Vagina (tissue), 2 donors: Measurements from ENCODE around the gene MOB3A. TPM values are rescaled to one million over a fixed set of nuclear protein-coding genes. Genes with fewer than 3 reads are reported as not detected.

Experiments
- DNase-seq, 2 donors: peaks; one replicate each; pipeline ENCODE4 v3.0.0-alpha.2; 2017; ENCODE audit errors: extremely low spot score in 2 of 2
- H3K27ac ChIP-seq: fragments of 200-600 bp; sonication (generic); one replicate; pipeline ENCODE4 v1.5.1; 2019
- H3K27me3 ChIP-seq: fragments of 200-600 bp; sonication (generic); one replicate; pipeline ENCODE4 v1.5.1; 2019
- H3K36me3 ChIP-seq, 2 donors: fragments of 200-600 bp; sonication (generic); one replicate each; pipeline ENCODE4 v1.5.1; 2017 to 2019
- H3K4me1 ChIP-seq: fragments of 200-600 bp; sonication (generic); one replicate; pipeline ENCODE4 v1.5.1; 2019
- H3K4me3 ChIP-seq, 2 donors: fragments of 200-600 bp; sonication (generic); 1 replicate in 1 of 2; 2 replicates in 1 of 2; pipeline ENCODE4 v1.5.1; 2016 to 2019
- H3K9me3 ChIP-seq: fragments of 200-600 bp; sonication (generic); one replicate; pipeline ENCODE4 v1.5.1; 2019
- CTCF ChIP-seq, 3 experiments: fragments of 450-650 bp in 2 of 3; fragments of 200-600 bp in 1 of 3; sonication (generic) in 1 of 3; IDR thresholded peaks; one replicate each; pipeline ENCODE4 v1.5.1; 2017 to 2019; ENCODE audit warnings: antibody characterized with exemption in 3 of 3, mild to moderate bottlenecking in 2 of 3, moderate library complexity in 2 of 3
- POLR2A ChIP-seq, 2 donors: fragments of 450-650 bp; IDR thresholded peaks; one replicate each; pipeline ENCODE4 v1.6.1; 2017; ENCODE audit warnings: antibody characterized with exemption in 2 of 2, mild to moderate bottlenecking in 2 of 2, moderate library complexity in 2 of 2
- POLR2AphosphoS5 ChIP-seq, 2 donors: sonication (generic); formaldehyde crosslinking; IDR thresholded peaks; one replicate each; pipeline ENCODE4 v1.9.0; 2017; ENCODE audit warnings: antibody characterized with exemption in 2 of 2, mild to moderate bottlenecking in 2 of 2, low read depth in 1 of 2; ENCODE audit not compliant: insufficient read depth in 1 of 2
- intact Hi-C: fragments of 100-400 bp; cut with DNase I; formaldehyde crosslinking; loops from one replicate; pipeline ENCODE4 v1.15.1; 2023
- total RNA-seq: library from RNA; depleted of rRNA; stranded (reverse); fragments of >200 nt; gene quantifications from one replicate; pipeline ENCODE4 v1.2.3, GENCODE V29; 2016

The MOB3A gene
- total RNA-seq, 1 donor from 2014 or later = 50.6 TPM

- intact Hi-C loops = no loop called here
- Histone ChIP-seq H3K27ac (no peak overlapping the region), H3K27me3 (no peaks in the 10 kb centered on the region), H3K4me1 (no peaks in the 10 kb centered on the region), H3K4me3 (no peak overlapping the region), H3K9me3 (no peaks in the 10 kb centered on the region), H3K36me3 (peaks cover 0 to 41% of the 10 kb centered on the region in 2 donors)
- TF ChIP-seq CTCF (IDR thresholded peaks at IDR 0.05) (no peak), POLR2A (IDR thresholded peaks at IDR 0.05) (no peak), POLR2AphosphoS5 (IDR thresholded peaks at IDR 0.05; ENCODE audit: insufficient read depth in 1 of 2, low read depth in 1 of 2) (no peak)
- no peak for DNase-seq
Observed at GRCh38 chr19:2103045-2103707, 7.0 kb upstream of the MOB3A start.

GRCh38 chr19:2101417-2102335 is 5.5 kb upstream of the MOB3A start:
- Histone ChIP-seq H3K4me3 (no peak overlapping the region), H3K36me3 (peaks cover 0 to 39% of the 10 kb centered on the region in 2 donors), H3K4me1 (peaks cover 10% of the 10 kb centered on the region), H3K27ac (no peak overlapping the region), H3K9me3 (no peaks in the 10 kb centered on the region), H3K27me3 (no peaks in the 10 kb centered on the region)
- DNase-seq = no peak
- intact Hi-C loops = no loop called here
- TF ChIP-seq POLR2A (IDR thresholded peaks at IDR 0.05) (no peak), CTCF (IDR thresholded peaks at IDR 0.05) (no peak), POLR2AphosphoS5 (IDR thresholded peaks at IDR 0.05; ENCODE audit: insufficient read depth in 1 of 2, low read depth in 1 of 2) (no peak)

- Histone ChIP-seq H3K4me3 (no peak overlapping the region), H3K27ac (no peak overlapping the region), H3K4me1 (peaks cover 10% of the 10 kb centered on the region), H3K9me3 (no peaks in the 10 kb centered on the region), H3K27me3 (no peaks in the 10 kb centered on the region), H3K36me3 (peaks cover 0 to 32% of the 10 kb centered on the region in 2 donors)
- intact Hi-C loops = no loop called here
- no peak for DNase-seq
- no peak for TF ChIP-seq CTCF (IDR thresholded peaks at IDR 0.05)
- TF ChIP-seq POLR2AphosphoS5 (IDR thresholded peaks at IDR 0.05; ENCODE audit: insufficient read depth in 1 of 2, low read depth in 1 of 2) = no peak
- TF ChIP-seq POLR2A (IDR thresholded peaks at IDR 0.05) = no peak
Observed at GRCh38 chr19:2100719-2101061, 4.6 kb upstream of the MOB3A start.

- peaks cover 15% of the 10 kb centered on the region for H3K4me1 ChIP-seq
- H3K4me3 ChIP-seq = no peak overlapping the region
- intact Hi-C loops = no loop called here
- H3K27ac ChIP-seq = no peak overlapping the region
- TF ChIP-seq CTCF (IDR thresholded peaks at IDR 0.05) (no peak), POLR2A (IDR thresholded peaks at IDR 0.05) (no peak), POLR2AphosphoS5 (IDR thresholded peaks at IDR 0.05; ENCODE audit: insufficient read depth in 1 of 2, low read depth in 1 of 2) (no peak)
- no peak for DNase-seq
- H3K36me3 ChIP-seq = peaks cover 0 to 29% of the 10 kb centered on the region in 2 donors
- H3K27me3 ChIP-seq = no peaks in the 10 kb centered on the region
- no peaks in the 10 kb centered on the region for H3K9me3 ChIP-seq
Observed at GRCh38 chr19:2099937-2100718, 4.0 kb upstream of the MOB3A start.
